Stimulated activated CD8-positive, alpha-beta memory T cell treated with anti-CD3 and anti-CD28 coated beads, Interleukin-7, amount 100 ng/mL, for 4 hours (primary cell): Measurements from ENCODE around the gene SFXN5.
"Not testable (repeated sequence)": the region's sequence is repeated elsewhere in the genome, so short reads cannot be mapped to it uniquely, and the experiment has no call there.

Experiments used
- DNase-seq, 2 donors: peaks; one replicate each; pipeline ENCODE4 v3.0.0-alpha.2; 2020; ENCODE audit warnings: low read depth in 2 of 2

SFXN5 gene

DNA sequence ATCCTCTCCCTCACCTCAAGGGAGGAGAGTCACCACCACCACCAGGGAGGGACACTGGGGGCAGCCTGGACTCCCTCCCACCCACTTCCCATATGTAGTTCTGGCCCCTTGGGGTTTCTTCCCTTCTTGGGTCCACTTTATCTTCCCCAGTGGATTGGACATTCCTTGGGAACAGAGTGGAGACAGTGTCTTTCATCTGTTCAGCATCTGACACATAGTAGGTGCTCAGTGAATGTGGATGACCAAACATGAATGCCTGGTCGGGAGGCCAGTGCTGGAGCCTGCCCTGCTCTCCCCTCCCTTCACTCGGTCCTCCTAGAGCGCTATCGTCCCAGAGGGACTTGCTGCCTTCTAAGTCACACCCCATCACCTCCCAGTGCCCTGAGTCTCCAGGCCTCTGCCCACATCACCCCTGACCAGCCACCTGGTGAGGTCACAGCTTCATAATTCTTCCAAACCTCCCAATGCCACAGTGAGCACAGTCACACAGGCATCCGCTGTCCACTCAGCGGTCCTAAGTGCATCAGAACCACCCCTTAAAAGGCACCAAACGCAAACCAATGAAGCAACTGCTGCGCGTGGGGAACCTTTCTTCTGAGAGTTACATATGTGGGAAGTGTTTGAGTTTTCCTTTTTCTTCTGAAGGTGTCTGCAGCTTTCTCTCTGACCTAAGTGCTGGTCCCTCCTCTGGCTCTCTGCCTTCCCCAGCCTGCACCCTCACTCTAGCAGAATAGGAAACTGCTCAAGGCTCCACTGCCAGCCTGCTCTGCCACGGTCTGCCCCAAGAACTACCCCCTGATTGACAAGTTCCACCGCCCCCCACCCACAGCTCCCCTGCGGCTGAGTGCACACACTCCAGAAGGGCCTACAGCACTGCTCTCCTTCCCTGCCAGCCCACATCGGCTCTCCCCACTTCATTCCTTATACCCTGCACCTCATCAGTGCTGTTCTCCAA, 7.2 kb upstream of the SFXN5 start:
- no peak for DNase-seq

DNA sequence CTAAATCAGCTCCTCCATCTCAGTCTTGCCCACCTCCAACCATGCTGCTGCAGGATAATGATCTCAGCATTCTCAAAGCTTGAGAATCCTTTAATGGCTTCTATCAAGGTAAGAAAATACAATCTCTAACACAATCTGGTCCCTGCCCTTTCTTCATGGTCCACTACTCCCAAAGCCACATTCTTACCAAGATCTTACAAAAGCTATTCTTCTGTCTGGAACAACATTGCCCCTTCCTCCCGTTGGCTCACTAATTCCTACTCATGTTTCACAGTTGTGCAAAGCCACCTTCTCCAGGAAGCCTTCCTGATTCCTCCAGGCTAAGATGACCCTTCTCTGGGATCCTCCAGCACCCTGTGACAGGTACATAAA, 5.9 kb upstream of the SFXN5 start:
- DNase-seq, result no peak

DNA sequence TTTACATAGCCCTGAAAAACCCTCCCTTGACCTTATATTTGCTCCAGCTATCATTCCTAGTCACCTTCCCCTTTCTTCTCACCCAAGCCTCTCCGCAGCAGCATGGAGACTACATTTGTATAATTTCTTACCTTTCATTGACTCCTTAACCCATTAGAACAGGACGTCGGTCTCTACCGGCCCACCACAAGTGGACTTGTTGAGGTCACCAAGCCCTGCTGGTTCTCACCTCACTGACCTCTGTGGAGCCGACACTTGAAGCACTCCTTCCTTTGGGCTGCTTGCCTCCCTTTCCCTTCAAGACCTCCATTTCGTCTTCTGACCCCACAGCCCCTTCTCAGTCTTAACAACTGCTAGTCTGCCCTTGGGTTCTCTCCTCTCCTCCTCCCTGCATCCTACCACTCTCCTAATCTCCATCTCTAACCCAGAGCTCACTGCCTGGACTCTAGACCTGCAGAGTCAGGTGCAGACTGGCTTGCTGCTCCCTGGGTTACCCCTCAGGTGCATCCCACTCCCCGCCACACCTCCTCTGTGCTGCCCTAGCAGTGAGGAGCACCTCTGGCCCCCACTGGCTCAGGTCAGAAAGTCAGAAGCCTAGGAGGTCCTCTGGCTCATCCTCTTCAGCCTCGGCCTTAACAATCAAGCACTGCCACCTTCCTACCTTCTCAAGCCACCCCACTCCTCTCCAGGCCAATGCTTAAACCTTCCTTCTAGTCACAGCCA, 5.3 kb upstream of the SFXN5 start:
- DNase-seq, result no peak

DNA sequence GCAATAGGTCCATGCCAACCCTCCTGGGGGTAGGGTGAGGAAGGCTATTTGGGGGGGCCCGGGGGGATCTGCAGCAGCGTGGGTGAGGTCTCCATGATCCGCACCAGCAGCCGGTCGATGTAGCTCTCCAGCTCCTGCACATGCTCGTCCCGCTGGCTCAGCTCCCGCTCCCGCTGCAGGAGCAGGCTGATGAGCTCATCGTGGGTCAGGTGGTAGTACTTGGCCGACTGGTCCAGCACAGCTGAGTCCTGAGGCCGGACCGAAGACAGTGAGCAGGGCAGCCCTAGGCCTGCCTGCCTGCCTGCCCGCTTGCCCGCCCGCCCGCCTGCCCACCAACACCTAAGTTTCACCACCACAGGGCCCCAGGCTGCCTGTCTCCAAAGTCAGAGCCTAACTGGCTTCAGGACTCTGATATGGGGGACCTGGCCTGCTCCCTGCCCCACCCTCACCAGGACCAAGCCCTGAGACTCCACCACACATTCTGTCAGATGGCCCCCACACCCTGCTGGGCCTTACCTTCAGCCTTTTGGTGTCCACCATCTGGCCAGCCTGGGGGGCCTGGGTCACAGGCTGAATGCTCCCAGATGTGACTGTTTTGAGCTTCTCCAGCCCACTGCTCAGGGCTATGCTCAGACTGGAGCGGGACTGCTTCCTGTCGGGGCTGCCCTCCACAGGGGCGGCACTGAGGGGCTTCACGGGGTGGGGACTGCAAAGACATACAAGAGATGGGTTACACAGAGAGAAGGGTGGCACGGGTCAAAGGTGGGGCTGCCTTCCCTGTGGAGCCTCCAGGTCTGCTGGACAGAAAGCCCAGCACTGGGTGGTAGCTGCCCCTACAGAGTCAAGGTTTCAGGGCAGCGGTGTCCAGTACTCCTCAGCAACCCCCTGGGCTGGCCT, 4.2 kb upstream of the SFXN5 start:
- DNase-seq, result no peak

DNA sequence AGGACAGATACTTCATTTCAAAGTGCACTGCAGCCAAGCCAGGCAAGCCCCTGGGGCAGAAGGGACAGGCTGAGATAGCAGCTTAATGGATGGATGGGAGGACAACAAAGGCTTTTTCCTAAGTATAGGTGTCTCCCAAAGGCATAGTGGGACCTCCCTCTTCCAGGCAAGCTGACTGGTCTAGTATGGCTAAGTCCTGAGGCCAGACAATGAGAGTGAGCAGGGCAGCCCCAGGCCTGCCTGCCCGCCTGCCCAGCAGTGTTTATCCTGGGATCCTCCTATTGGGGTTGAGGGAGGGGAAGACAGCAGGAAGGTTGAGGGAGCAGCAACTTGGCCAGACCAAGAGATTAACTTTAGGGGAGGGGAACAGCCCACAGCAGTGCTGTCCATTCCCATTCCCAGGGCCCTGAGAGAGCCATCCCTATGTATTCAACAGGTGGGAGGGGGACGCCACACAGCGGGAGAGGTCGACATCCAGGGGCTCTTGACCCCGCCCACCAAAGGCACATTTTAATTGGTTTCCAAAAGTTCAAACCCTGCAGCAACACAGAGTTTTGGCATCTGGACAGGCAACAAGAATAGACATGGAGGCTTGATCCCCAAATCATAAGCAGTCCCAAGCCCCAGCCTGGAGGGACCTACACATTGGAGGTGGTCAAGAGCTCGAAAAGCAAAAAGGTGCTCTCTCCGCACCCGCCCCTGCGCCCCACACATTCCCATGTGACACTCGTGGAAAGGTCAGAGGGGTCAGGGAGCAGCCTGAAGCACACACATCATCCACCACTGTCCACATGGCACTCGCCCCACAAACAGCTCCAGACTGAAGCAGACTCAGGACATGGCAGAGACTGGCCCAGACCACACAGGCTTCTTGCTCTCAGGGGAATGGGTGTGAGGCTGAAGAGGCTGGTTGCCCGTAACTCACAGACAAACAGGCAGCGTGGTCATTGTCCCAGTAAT, 2.9 kb upstream of the SFXN5 start:
- no peak for DNase-seq

DNA sequence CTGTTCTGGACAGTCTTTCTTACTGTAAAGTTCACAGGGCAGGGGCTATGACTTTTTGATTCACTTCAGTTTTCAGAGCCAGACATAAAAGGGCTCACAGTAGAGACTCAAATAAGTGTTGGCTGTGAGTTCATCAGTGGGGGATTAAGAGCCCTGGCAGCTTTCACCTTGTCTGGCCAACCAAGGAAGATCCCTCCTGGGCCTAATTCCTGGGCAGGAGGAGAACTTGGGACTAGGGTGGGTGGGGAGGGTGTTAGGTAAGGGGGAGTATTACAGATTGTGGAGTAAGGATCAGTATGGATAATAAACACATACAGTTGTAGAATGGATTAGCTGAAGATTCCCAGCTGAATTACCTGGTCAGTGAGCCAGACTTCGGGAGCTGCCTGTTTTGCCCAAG, 904 bp upstream of the SFXN5 start:
- DNase-seq, result no peak

DNA sequence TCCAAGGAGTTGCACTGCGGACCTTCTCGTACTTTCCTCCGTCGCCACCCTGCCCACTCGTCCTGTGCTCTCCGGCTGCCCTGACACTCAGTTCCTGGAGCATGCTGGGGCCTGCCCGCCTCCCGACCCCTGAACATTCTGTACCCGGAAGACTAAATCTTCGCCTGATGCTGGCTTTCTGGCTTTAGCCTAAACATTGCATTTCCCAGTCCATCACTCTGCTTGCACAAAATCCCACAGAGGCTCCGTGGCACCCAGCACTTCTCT, 550 bp upstream of the SFXN5 start:
- DNase-seq, result no peak

DNA sequence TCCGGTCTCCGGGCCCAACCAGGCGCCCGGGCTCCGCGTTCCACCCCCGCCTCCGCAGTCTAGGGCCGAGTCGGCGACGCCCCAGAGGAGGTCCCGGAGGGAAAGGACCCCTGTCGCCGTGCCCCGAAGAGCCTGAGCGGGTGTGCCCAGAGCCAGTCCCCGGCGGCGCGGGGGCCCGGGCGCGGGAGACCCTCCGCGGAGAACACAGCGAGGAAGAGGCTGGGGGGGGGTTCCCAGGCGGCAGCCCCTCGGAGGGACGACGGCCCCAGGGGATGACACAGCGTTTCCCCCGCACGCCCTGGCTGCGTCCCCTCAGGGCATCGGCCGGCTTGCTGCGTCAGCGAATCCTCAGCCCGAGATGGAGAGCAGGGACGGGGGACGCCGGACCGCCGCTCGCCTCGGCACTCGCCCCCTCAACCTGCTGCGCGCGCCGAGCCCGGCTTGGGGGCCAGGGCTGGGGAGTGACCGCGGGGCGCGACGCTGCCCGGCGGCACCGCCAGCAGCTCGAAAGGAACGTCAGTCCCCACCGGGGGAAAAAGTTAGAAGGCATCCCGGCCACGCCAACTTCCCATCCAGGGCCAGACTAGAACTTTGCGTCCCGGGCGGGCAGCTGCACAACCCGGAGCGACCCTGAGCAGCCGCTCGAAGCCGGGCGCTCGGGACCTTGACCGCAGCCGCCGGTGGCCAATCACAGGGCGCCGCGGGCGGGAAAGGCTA, 711 bp downstream of the SFXN5 start:
- peak in 1 of 2 donors; percentile 49 for DNase-seq

DNA sequence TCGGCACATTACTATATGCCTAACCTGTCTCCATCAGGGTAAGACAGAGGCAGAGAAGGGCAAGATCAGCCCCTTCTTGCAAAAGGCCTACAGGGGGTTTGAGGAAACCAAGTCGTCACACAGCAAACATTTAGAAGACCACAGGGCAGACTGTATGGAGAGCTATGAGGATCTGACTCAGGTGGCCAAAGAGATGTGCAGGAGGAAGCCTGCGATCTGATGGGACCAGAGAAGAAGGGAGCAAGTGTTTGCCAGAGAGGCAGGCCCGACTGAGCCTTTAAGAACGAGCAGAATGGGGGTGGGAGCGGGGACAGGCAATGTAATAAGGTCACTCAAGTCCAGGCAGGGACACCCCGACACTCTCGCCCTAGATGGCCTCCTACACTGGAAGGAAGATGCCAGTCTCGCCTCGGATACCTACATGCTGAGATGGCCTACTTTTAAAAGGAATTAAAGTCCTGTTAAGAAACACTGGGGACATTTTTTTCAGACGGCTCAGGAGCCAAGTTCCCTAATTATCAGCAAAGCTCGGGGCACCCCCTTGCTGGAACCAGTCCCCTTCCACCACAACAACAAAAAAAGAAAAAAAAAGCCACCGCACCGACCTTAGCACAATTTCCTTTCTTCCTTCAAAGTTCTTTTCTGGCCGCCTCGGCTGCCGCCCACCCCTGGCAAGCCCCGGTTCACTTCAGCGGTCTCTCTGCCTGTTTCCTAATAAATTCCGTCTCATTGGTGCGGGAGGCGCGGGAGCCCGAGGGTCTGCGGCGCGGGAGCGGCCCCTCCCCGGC, 1.5 kb downstream of the SFXN5 start:
- no peak for DNase-seq

DNA sequence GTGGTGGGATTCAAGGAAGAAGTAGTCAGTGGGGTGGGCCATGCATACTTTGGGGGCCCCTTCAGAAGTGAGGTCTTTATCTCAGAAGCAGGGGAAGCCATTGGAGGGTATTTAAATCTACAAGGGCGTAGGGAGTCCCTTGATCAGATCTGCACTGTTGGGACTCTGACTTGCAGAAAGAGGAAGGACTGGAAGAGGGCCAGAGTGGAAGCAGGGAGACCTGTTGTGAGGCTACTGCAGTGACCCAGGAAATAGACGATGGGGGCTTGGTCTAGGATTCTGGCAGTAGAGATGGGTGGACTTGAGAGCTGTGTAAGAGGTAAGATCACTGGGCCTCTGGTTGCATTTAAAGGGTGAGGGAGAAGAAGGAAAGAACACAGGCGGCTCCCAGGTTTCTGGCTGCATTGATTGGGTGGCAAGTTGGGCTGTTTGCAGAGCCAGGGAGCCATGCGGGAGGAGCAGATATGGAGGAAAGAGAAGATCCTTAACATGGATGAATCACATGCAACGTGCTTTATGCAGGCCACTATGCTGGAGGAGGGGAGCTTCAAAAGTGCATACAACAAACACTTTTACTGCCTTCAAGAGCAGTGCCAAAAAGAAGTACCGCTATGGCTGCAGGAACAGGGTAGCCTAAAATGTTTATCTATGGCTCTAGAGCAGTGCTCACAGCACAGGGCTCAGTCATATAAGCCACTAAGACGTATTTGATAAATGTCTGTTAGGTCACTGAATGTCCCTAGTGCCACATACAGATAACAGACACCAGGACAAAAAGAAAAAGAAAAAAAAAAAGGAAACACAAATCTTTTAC, 2.3 kb downstream of the SFXN5 start:
- no peak for DNase-seq

DNA sequence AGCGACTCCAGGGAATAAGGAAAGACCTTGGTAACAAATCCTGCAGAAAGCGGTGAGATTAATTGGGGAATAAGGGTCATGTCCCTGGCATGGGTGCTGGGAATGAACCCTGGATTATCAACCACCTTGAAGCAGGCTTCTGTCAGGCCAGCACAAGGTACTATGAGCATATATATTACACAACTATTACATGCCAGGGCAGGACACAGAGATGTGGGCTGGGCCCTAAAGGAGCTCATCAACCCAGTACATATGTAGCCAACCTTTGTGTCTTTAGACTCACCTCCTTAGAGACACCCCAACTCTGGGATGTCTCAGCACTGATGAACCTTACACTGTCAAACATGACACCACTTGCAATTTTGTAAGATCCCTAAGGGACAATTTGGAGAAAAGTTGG, 3.4 kb downstream of the SFXN5 start:
- DNase-seq, result no peak

DNA sequence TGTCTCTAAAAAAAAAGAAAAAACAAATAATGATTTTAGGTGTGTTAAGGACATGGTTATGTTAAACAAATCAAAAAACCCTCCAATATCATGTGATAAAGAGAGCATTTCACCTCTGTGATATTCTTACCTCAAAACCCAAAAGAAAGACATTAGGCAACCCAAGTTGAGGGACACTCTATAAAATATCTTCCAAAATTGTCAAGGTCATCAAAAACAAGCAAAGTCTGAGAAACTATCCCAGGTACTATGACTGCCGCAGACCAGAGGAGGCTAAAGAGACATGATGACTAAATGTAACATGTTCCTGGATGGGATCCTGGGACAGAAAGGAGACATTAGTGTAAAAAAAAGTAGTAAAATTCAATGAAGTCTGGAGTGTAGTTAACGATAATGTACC, 4.5 kb downstream of the SFXN5 start:
- DNase-seq, result no peak

DNA sequence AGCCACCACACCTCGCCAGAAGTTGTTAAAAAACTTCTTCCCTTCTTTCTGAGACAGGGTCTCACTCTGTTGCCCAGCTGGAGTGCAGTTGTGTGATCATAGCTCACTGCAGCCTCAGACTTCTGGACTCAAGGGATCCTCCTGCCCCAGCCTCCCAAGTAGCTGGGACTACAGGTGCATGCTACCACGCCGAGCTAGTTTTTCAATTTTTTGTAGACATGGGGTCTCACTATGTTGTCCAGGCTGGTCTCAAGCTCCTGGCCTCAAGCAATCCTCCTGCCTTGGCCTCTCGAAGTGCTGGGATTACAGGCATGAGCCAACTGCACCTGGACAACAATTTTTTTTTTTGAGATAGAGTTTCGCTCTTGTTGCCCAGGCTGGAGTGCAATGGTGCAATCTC, 6.4 kb downstream of the SFXN5 start:
- not testable (repeated sequence) for DNase-seq

DNA sequence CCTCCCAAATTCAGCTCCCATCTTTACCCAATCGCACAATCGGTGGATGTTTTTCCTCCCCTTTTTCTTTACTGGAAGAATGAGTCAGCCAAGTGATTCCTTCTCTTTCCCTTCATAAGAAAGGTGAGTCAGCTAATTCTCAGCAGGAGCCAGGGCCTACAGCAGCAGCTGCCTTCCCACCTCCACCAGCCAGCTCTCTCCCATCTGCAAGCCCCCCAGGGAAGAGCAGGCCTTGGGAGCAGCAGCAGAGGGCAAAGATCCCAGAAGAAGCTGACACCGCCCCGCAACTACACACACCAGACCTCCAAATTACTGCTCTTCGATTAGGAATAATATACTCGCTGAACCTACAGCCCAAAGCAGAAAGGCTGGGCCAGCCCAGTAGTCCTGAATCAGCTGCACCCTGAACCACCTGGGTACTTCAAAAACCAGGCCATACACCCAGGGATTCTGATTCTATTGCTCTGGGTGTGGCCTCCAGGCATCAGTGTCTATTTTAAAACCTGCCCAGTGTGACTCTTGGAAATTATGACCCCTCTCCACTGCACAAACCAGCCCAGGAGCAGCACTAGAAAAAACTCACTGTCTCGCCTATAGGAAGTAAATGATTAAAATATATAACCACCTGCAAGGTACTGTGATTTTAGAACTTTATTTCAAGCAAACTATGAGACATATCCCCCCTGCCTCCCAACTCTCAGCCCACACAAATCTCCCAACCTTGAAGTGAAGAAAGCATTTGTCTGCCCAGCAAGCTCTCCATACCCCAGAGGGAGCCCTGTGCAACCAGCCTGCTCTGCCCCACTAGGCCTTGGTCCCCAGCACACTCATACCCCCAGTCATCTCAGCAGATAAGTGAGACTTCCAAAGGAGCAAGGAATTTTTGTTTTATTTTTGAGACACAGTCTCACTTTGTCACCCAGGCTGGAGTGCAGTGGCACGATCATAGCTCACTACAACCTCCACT, 7.3 kb downstream of the SFXN5 start:
- DNase-seq, result no peak

DNA sequence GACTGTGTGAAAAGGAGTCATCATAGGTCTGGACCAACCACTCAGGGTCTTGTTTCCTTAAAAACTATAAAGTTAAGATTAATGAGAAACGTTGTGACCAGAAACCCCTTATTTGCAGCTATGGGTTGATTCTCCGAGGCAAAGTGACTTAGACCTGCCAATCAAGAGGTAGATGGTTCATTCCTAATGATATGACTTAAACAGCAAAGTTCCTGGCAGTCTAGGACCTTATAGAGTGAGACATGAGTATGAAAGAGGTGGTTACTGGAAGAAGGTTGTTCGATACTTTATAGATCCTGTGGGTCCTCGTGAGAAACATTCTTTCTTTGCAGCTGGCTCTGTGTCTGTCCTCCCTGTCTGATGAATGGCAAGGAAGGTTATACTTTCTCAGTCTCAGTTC, 8.0 kb downstream of the SFXN5 start:
- DNase-seq, result no peak

DNA sequence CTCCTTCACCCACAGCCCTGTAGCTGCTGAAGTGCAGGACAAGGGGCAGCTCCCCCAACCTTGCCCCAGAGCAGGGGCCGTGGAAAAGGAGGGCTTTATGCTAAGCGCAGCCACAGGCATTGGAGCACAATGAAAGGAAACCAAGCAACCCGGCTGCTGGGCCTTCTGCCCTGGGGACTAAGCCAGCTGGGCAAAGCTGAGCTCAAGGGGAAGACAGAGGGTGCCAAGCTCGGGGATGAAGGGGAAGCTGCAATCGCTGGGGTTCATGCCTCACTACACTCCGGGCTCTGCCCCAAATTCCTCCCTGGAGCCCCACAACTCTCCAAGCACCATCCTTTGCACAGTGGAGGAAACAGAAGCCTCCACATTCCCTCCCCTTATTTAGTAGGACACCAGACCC, 12.4 kb downstream of the SFXN5 start:
- DNase-seq, result no peak

DNA sequence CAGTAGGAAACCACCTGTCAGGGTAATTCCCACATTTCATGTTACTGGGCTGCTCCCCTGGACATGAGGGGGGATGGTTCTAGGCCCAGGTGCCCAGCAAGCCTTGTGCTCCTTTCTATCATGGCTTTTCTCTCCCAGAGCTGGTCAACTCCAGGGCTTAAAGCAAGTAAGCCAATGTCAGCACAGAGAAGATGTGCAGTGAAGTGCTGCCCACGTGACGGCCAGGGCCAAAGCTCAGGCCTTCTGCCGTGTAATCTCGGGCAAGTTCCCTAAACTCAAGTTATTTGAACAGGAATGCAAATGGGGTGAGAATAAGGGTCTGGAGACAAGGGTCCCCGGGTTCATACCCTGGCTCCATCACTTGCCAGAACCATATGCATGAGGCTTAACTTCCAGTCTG, 16.5 kb downstream of the SFXN5 start:
- DNase-seq, result no peak
